H9 (cell line): ENCODE results near the gene MALL. TPM values are rescaled to one million over a fixed set of nuclear protein-coding genes. Genes with fewer than 3 reads are reported as not detected.

Experiments
- DNase-seq: peaks from one replicate; pipeline ENCODE4 v3.0.0-alpha.2; 2017
- H2AFZ ChIP-seq: one replicate; pipeline ENCODE4 v1.6.1; 2013; ENCODE audit warnings: mild to moderate bottlenecking, low read length, control low read depth, moderate library complexity
- H2AK5ac ChIP-seq: 2 replicates; pipeline ENCODE4 v1.6.1; 2013; ENCODE audit warnings: low read length, control low read depth, mixed read lengths; ENCODE audit not compliant: insufficient read length
- H2BK120ac ChIP-seq: one replicate; pipeline ENCODE4 v1.6.1; 2013; ENCODE audit warnings: low read depth, mild to moderate bottlenecking, low read length, control low read depth, inconsistent platforms; ENCODE audit not compliant: poor library complexity, severe bottlenecking
- H2BK12ac ChIP-seq: 2 replicates; pipeline ENCODE4 v1.6.1; 2013; ENCODE audit warnings: low read length, control low read depth, mixed read lengths, low read depth; ENCODE audit not compliant: insufficient read length
- H2BK15ac ChIP-seq: 2 replicates; pipeline ENCODE4 v1.6.1; 2013; ENCODE audit warnings: low read depth, low read length, control low read depth
- H2BK20ac ChIP-seq: one replicate; pipeline ENCODE4 v1.6.1; 2013; ENCODE audit warnings: low read depth, mild to moderate bottlenecking, low read length, control low read depth, inconsistent platforms; ENCODE audit not compliant: poor library complexity, severe bottlenecking
- H2BK5ac ChIP-seq: 2 replicates; pipeline ENCODE4 v1.6.1; 2013; ENCODE audit warnings: low read length, control low read depth, mixed read lengths; ENCODE audit not compliant: insufficient read length
- H3K14ac ChIP-seq: 2 replicates; pipeline ENCODE4 v1.6.1; 2013; ENCODE audit warnings: low read length, control low read depth; ENCODE audit not compliant: insufficient read depth
- H3K18ac ChIP-seq: 2 replicates; pipeline ENCODE4 v1.6.1; 2013; ENCODE audit warnings: low read depth, mild to moderate bottlenecking, mixed read lengths, low read length, control low read depth; ENCODE audit not compliant: insufficient read length
- H3K23ac ChIP-seq: 2 replicates; pipeline ENCODE4 v1.6.1; 2013; ENCODE audit warnings: low read length, control low read depth, mixed read lengths, low read depth; ENCODE audit not compliant: insufficient read length
- H3K23me2 ChIP-seq: 2 replicates; pipeline ENCODE4 v1.6.1; 2013; ENCODE audit warnings: low read depth, mild to moderate bottlenecking, mixed read lengths, low read length, control low read depth; ENCODE audit not compliant: insufficient read length, poor library complexity, severe bottlenecking
- H3K27ac ChIP-seq: 2 replicates; pipeline ENCODE4 v1.5.1; 2013; ENCODE audit warnings: low read length, control low read depth, mixed read lengths, low read depth; ENCODE audit not compliant: insufficient read length
- H3K27me3 ChIP-seq: 2 replicates; pipeline ENCODE4 v1.6.1; 2013; ENCODE audit warnings: low read length, control low read depth, inconsistent platforms; ENCODE audit not compliant: insufficient read depth
- H3K4ac ChIP-seq: 2 replicates; pipeline ENCODE4 v1.6.1; 2013; ENCODE audit warnings: low read depth, mild to moderate bottlenecking, control low read depth, inconsistent platforms, low read length, moderate library complexity
- H3K4me1 ChIP-seq: 2 replicates; pipeline ENCODE4 v1.6.1; 2013; ENCODE audit warnings: low read length, control low read depth, inconsistent platforms; ENCODE audit not compliant: insufficient read depth
- H3K4me2 ChIP-seq: 2 replicates; pipeline ENCODE4 v1.6.1; 2013; ENCODE audit warnings: low read length, control low read depth, mixed read lengths; ENCODE audit not compliant: insufficient read length, insufficient read depth
- H3K56ac ChIP-seq: 2 replicates; pipeline ENCODE4 v1.6.1; 2013; ENCODE audit warnings: low read depth, mild to moderate bottlenecking, mixed read lengths, low read length, control low read depth; ENCODE audit not compliant: insufficient read length
- H3K79me1 ChIP-seq: 2 replicates; pipeline ENCODE4 v1.6.1; 2013; ENCODE audit warnings: low read depth, mild to moderate bottlenecking, moderate library complexity, low read length, control low read depth, inconsistent platforms; ENCODE audit not compliant: insufficient read depth, poor library complexity, severe bottlenecking
- H3K79me2 ChIP-seq: 2 replicates; pipeline ENCODE4 v1.6.1; 2013; ENCODE audit warnings: low read length, control low read depth, inconsistent platforms; ENCODE audit not compliant: insufficient read depth
- H3K9ac ChIP-seq: 2 replicates; pipeline ENCODE4 v1.6.1; 2013; ENCODE audit warnings: low read length, control low read depth, mixed read lengths; ENCODE audit not compliant: insufficient read length; ENCODE audit errors: extremely low read depth
- H3K9me3 ChIP-seq: one replicate; pipeline ENCODE4 v1.6.1; 2013; ENCODE audit warnings: low read depth, low read length, inconsistent platforms; ENCODE audit not compliant: control insufficient read depth
- H3T11ph ChIP-seq: one replicate; pipeline ENCODE4 v1.6.1; 2013; ENCODE audit warnings: mild to moderate bottlenecking, low read length, control low read depth, inconsistent platforms
- H4K20me1 ChIP-seq: one replicate; pipeline ENCODE4 v1.6.1; 2013; ENCODE audit not compliant: control insufficient read depth, insufficient read length, insufficient read depth
- H4K5ac ChIP-seq: 2 replicates; pipeline ENCODE4 v1.6.1; 2013; ENCODE audit warnings: low read depth, mild to moderate bottlenecking, mixed read lengths, low read length, control low read depth; ENCODE audit not compliant: insufficient read length
- H4K8ac ChIP-seq: replicated peaks from 2 replicates; pipeline ENCODE4 v1.6.1; 2013; ENCODE audit warnings: low read length, control low read depth, mixed read lengths, low read depth; ENCODE audit not compliant: insufficient read length
- H4K91ac ChIP-seq: 2 replicates; pipeline ENCODE4 v1.6.1; 2013; ENCODE audit warnings: low read depth, mild to moderate bottlenecking, moderate library complexity, mixed read lengths, low read length, control low read depth; ENCODE audit not compliant: insufficient read length
- H3K27ac Mint-ChIP-seq, 3 experiments: 2 replicates in 2 of 3; 3 replicates in 1 of 3; pipeline ENCODE4 v1.8.0; 2020 to 2021; ENCODE audit warnings: mixed read lengths in 3 of 3, mild to moderate bottlenecking in 1 of 3, moderate library complexity in 1 of 3
- H3K27me3 Mint-ChIP-seq: 2 replicates; pipeline ENCODE4 v1.8.0; 2021; ENCODE audit warnings: low read depth, mild to moderate bottlenecking, moderate library complexity, mixed read lengths
- H3K36me3 Mint-ChIP-seq, 3 experiments: 2 replicates in 2 of 3; 3 replicates in 1 of 3; pipeline ENCODE4 v1.8.0; 2020 to 2021; ENCODE audit warnings: low read depth in 3 of 3, mixed read lengths in 3 of 3; ENCODE audit not compliant: insufficient read depth in 1 of 3
- H3K4me1 Mint-ChIP-seq, 2 experiments: 2 replicates each; pipeline ENCODE4 v1.8.0; 2020; ENCODE audit warnings: mixed read lengths in 2 of 2
- H3K4me3 Mint-ChIP-seq, 2 experiments: 2 replicates in 1 of 2; 3 replicates in 1 of 2; pipeline ENCODE4 v1.8.0; 2020 to 2021; ENCODE audit warnings: mild to moderate bottlenecking in 2 of 2, mixed read lengths in 2 of 2, moderate library complexity in 1 of 2
- H3K9me3 Mint-ChIP-seq, 2 experiments: 2 replicates in 1 of 2; 3 replicates in 1 of 2; pipeline ENCODE4 v1.8.0; 2020; ENCODE audit warnings: mild to moderate bottlenecking in 2 of 2, mixed read lengths in 2 of 2, moderate library complexity in 1 of 2
- WGBS: extraction: QIAGEN DNeasy Blood & Tissue Kit; methylation state at CpG from one replicate; pipeline ENCODE4 v1.1.7; 2013; ENCODE audit warnings: missing lambda C conversion rate, low lambda C conversion rate, mixed read lengths; ENCODE audit not compliant: insufficient read length; ENCODE audit errors: extremely low coverage; 5-methylcytosine and 5-hydroxymethylcytosine counted together
- total RNA-seq: library from RNA; stranded (reverse); gene quantifications from 2 replicates; pipeline ENCODE4 v1.2.1, GENCODE V29; 2021
- TF ChIP-seq, protein P1 (sequence below): fragments of 200-600 bp; sonication (generic); conservative IDR thresholded peaks from 3 replicates; pipeline ENCODE4 v1.8.0; 2021; ENCODE audit warnings: antibody characterized with exemption, mild to moderate bottlenecking

Gene MALL
- total RNA-seq, 1 experiment from 2014 or later, result 5.0 TPM

DNA sequence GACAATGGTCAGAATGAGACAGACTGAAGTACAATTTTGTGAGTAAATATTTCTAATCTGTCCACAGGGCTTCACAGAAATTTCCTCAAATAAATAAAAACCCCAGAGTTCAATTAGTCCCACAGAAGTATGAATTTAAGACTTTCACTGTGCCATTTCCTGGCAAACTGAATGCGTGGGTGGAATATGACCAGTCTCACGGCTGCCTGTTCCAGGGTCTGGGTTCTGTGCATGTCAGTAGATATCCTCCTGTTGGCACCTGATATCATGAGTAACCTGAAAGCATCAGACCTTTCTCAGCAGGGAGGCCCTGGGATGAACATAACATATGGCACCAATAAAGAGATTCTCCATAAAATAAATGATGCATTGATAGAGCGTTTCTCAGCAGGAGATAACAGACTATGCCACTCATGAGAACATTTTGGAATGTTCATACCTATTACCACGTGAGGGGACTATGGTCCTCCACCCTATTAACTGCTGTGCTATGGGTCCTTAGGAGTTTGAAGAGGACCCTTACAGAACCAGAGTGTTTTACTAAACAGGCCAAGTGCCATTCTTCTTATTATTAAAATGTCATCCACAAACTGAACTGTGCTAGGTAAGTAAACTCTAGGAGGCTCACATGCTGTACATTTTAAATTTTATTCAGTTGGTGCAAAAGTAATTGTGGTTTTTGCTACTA lies 10.6 kb upstream of the MALL start:
- Histone ChIP-seq H3K9me3 (no peaks in the 10 kb centered on the region), H3K56ac (no peak overlapping the region), H3K27ac (no peak overlapping the region), H2AK5ac (no peak overlapping the region), H4K91ac (no peak overlapping the region), H2BK12ac (no peak overlapping the region), H3K23me2 (no peaks in the 10 kb centered on the region), H2BK15ac (no peak overlapping the region), H2BK120ac (no peak overlapping the region), H3K14ac (no peak overlapping the region), H3K18ac (no peak overlapping the region), H3K79me1 (no peaks in the 10 kb centered on the region), H3K4me1 (no peaks in the 10 kb centered on the region), H3K4ac (no peak overlapping the region), H2BK5ac (no peak overlapping the region), H3T11ph (no peak overlapping the region), H3K23ac (no peak overlapping the region), H3K79me2 (no peaks in the 10 kb centered on the region), H4K8ac (no peak overlapping the region), H3K9ac (no peak overlapping the region), H2AFZ (no peak overlapping the region), H3K4me2 (no peak overlapping the region), H2BK20ac (no peak overlapping the region), H3K27me3 (no peaks in the 10 kb centered on the region), H4K5ac (no peak overlapping the region), H4K20me1 (no peaks in the 10 kb centered on the region)
- H3K27ac Mint-ChIP-seq, result no peak overlapping the region; a peak in 1 of 7 replicates
- no peak overlapping the region for H3K4me3 Mint-ChIP-seq
- no peak for DNase-seq
- H3K36me3 Mint-ChIP-seq, result no peaks in the 10 kb centered on the region
- WGBS, result no CpG with 5 or more reads among the region's 4 CpGs
- H3K9me3 Mint-ChIP-seq, result no peaks in the 10 kb centered on the region
- no peaks in the 10 kb centered on the region; the same call in 1 of the 2 replicates for H3K27me3 Mint-ChIP-seq
- TF ChIP-seq, protein P1, sequence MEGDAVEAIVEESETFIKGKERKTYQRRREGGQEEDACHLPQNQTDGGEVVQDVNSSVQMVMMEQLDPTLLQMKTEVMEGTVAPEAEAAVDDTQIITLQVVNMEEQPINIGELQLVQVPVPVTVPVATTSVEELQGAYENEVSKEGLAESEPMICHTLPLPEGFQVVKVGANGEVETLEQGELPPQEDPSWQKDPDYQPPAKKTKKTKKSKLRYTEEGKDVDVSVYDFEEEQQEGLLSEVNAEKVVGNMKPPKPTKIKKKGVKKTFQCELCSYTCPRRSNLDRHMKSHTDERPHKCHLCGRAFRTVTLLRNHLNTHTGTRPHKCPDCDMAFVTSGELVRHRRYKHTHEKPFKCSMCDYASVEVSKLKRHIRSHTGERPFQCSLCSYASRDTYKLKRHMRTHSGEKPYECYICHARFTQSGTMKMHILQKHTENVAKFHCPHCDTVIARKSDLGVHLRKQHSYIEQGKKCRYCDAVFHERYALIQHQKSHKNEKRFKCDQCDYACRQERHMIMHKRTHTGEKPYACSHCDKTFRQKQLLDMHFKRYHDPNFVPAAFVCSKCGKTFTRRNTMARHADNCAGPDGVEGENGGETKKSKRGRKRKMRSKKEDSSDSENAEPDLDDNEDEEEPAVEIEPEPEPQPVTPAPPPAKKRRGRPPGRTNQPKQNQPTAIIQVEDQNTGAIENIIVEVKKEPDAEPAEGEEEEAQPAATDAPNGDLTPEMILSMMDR, result no peak
- H3K4me1 Mint-ChIP-seq, result peaks cover 0 to 3% of the 10 kb centered on the region in 2 experiments; a peak in 1 of 4 replicates
